GM21390 (cell line): ENCODE measurements around the gene ANKRD2.
A peak's percentile ranks its signal among the peaks of the same experiment; 100 is the strongest.
"Not testable (repeated sequence)": the region's sequence is repeated elsewhere in the genome, so short reads cannot be mapped to it uniquely, and the experiment has no call there.

Experiments
- ATAC-seq: cut with Tn5 transposase; IDR thresholded peaks from one replicate; pipeline ENCODE4 v1.9.1; 2021; ENCODE audit not compliant: unreplicated experiment

Gene ANKRD2

GRCh38 chr10:97546456-97547270 lies 25.9 kb upstream of the ANKRD2 start:
- no peak for ATAC-seq

DNA sequence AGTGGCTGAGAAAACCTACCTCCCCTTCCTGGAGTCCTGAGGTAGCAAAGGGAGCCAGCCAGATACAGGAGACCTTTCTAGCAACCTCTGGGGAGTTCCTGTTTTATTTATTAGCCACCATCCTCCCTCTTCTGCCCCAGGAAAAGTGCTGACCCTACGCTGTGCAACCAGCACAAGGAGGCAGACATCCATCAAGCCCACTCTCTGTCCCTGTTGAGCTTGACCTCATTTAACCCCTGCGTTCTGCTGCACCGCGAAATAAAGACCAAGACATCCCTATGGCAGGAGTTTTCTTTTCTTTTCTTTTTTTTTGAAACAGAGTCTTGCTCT lies 25.3 kb upstream of the ANKRD2 start:
- ATAC-seq, result no peak

DNA sequence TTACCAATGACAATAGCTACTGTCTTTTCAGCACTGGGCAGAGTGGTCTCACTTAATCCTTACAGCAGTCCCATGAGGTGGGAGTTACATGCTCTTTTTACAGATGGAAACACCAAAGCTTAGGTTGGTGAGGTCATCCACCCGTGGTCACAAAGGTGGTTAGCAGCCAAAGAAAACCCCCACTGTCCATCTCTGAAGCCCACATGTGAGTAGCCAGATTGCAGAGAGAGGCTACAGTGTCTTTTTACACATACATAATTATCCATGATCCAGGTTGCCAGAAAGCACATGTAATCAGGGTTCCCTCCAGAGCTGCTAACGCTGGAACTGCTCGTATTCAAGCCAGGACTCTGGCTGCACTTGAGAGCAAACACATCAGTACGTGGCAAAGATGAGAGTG lies 24.6 kb upstream of the ANKRD2 start:
- ATAC-seq, result no peak

- no peak for ATAC-seq
These were observed 23.6 kb upstream of the ANKRD2 start for GRCh38 chr10:97548828-97549455.

- ATAC-seq, result no peak
These were observed 22.8 kb upstream of the ANKRD2 start for GRCh38 chr10:97549587-97550322.

- no peak for ATAC-seq
These were observed 22.0 kb upstream of the ANKRD2 start for GRCh38 chr10:97550336-97551149.

DNA sequence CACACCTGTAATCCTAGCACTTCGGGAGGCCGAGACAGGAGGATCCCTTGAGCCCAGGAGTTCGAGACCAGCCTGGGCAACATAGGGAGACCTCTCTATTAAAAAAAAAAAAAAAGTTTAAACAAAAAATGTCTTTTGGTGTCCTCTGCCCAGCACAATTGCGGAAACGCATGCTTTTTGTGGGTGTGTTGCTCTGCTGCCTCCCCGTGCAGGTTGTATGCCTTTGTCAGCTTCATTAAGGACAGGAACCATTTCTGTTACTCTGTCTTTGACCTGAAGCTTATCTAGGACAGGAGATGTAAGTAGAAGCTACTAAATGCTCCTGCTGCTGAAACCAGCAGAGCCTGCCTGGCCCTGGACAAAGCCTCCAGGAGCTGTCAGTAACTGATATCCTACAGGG lies 21.3 kb upstream of the ANKRD2 start:
- ATAC-seq, result no peak

- ATAC-seq, result peak; percentile 74
These were observed 19.0 kb upstream of the ANKRD2 start for GRCh38 chr10:97553575-97554031.

GRCh38 chr10:97554336-97554735 lies 18.2 kb upstream of the ANKRD2 start:
- not testable (repeated sequence) for ATAC-seq

GRCh38 chr10:97555541-97555940 lies 17.0 kb upstream of the ANKRD2 start:
- not testable (repeated sequence) for ATAC-seq

- ATAC-seq, result not testable (repeated sequence)
These were observed 11.7 kb upstream of the ANKRD2 start for GRCh38 chr10:97560731-97561381.

DNA sequence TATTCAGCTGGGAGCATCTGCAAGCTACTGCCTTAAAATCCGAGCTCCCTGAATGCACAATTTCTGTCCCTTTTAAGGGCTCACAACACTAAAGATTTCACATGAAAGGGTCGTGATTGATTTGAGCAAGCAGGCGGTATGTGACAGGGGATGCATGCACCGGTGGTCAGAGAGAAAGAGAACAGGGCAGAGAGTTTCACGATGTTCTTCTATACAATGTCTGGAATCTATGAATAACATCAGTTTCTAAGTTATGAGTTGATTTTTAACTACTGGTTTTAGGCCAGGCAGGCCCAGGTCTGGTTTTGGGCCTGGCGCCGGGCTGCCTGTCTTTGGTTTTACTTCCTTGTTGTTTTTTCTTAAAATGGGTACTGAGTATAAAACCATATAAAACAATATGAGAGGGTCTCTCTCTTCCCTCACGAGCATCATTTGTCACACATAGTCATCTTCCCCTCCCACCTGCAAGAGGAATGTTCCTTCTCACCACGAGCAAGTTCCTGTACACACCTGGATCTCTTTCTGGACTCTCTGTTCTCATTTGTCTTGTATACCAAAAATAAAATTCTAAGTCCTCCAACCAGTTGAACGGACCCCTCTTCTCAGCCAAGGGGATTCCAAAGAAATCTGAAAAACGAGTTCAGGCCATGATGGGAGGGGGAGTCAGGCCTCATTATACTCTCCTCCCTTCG lies 11.0 kb upstream of the ANKRD2 start:
- ATAC-seq, result not testable (repeated sequence)

DNA sequence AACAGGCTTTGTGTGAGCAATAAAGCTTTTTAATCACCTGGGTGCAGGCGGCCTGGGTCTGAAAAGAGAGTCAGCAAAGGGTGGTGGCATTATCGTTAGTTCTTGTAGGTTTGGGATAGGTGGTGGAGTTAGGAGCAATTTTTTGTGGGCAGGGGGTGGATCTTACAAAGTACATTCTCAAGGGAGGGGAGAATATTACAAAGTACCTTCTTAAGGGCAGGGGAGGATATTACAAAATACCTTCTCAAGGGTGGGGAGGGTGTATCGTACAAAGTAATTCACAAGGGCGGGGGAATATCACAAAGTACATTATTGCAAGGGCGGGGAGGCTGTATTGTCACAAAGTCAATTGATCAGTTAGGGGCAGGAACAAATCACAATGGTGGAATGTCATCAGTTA lies 10.2 kb upstream of the ANKRD2 start:
- ATAC-seq, result not testable (repeated sequence)

GRCh38 chr10:97563337-97563736 lies 9.2 kb upstream of the ANKRD2 start:
- ATAC-seq, result no peak

GRCh38 chr10:97564776-97565175 lies 7.8 kb upstream of the ANKRD2 start:
- no peak for ATAC-seq

DNA sequence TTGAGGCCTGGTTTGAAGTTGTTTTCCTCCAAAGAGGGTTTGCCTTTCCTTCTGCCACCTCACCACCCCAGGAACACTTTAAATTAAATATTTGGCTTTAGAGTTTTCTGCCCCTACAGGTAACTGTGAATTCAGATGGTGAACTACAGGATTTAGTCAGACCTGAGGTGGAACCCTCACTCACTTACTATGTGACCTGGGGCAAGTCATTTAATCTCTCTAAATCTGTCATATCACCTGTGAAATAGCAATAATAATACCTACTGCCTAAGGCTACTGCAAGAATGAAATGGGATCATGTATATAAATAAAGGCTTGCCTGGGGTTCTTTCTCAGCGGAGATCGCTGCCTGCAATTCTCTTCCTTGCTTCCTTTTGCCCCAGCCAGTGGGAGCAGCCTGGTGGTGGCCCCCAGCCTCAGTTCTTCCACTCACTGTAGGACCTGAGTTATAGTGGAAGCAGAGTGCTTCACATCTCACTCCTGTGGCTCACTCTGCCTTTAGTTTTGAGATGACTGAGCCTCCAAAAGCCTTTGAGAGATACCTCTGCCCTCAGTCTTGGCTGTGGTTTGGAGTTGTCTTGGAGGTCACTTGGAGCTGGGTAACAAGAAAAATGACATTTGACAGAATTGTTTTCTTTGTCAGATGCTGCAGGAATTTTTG lies 6.1 kb upstream of the ANKRD2 start:
- ATAC-seq, result no peak

DNA sequence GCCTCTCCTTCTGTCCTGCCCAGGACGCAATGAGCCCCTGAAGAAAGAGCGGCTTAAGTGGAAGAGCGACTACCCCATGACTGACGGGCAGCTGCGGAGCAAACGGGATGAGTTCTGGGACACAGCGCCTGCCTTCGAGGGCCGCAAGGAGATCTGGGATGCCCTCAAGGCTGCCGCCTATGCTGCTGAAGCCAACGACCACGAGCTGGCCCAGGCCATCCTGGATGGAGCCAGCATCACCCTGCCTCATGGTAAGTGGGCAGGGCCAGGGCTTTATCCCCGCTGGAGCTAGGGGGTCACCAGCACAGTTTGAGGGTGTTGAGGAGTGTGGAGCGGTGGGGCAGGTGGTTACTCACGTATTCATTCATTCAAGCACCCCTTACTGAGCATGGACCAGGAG lies 4.7 kb upstream of the ANKRD2 start:
- no peak for ATAC-seq

DNA sequence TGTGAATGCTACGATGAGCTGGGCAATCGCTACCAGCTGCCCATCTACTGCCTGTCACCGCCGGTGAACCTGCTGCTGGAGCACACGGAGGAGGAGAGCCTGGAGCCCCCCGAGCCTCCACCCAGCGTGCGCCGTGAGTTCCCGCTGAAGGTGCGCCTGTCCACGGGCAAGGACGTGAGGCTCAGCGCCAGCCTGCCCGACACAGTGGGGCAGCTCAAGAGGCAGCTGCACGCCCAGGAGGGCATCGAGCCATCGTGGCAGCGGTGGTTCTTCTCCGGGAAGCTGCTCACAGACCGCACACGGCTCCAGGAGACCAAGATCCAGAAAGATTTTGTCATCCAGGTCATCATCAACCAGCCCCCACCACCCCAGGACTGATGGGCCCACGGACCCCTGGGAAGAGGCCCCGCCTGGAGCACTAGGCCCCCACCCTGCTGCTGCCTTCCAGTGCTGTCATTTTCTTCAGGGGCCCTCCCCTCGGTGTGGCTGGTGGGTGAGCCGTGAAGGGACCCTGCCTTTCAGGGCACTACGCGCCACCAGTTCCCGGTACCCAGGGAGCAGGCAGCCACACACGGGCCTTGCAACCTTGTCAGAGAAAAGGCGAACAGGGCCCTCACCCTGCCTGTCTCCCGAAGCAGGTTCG lies 2.3 kb upstream of the ANKRD2 start:
- ATAC-seq, result no peak
